T1000 (cell line): ENCODE results near the gene MYH7.

Experiments used
- DNase-seq: peaks from one replicate; lab custom pipeline; 2025; ENCODE audit warnings: mixed read lengths; lab: John Stamatoyannopoulos, UW

MYH7 gene

DNA sequence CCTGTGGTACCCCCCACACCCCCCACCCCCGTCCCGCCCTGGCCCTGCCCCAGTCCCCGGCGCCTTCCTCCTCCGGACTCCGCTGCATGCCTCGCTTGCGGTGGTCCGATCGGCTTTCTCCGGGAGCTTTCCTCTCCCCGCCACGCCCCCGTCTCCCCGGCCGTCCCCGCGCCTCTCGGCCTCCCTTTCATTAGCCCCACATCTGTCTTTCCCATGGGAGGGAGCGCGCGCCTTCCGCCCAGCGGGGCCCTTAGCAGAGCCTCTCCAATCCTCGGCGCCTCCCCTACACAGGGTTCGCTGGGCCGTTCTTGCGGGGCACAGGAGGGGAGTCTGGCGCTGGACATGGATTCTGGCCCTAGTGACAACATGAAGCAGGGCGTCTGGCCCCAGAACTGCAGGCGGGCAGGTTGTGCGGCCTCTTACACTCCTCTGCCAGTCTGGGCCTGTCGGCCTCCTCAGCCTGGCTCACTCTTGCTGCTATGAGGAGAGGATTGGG lies 69.0 kb downstream of the MYH7 start:
- peak; percentile 34 for DNase-seq

DNA sequence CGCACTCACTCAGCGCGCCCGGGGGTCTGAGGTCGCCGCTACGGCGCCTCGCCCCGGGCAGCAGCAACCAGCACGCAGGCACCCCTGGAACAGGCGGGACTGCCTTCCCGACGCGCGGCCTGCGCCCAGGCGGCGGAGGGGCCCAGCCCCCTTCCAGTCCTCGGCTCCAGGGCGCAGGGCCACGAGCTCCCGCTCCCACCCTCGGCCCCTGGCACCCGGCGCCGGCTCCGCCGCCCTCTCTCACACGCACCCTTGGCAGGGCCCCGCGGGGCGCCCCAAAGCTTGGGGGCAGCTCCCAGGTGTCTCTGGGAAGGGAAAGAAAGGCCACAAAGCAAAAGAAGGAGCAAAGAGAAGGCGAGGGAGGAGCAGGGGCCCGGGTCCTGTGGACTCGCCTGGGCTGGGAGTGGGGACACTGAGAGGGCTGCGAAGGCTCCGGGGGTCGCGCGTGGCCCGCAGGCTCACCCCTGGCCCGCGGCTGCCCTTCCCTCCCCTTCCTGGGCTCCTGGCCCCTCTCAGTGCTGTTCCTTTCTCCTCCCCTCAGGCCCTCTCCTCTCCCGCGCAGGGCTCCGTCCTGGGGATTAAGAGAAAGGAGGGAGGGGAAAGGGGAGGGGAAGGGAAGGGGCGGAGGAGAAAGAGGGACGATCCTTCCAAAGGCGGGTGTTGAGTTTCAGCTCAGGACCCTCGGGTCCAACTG lies 69.6 kb downstream of the MYH7 start:
- peak; percentile 34 for DNase-seq

DNA sequence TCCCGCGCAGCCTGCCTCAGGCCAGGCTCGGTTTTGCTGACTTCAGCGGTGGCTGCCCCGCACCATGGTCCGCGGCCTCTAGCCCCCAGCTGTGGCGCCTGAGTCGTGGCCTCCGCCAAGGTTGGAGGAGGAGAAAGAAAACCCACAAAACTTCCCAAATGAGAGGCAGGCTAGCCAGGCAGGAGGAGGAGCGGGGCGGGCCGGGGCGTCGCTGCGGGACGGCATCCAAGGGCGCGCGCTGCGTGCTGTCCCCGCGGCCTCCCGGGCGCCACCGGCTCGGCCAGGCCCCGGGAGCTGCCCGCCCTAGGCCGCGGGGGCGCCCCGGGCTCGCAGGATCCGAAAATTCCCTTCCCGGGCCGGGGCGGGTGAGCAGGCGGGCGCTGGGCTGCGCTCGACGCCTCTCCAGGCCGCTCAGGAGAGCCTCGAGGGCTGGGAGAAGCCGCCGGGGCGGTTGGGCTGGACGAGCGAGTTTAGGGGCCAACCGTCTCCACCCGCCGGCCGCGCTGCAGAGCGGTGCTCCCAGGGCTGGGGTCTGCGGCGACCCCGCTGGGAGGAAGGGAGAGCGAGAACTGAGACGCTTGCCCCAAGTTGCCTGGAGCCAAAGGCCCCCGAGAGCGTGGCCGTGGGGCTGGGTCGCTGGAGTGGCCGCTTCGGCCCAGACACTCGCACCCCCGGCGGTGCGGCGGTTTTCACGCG lies 70.3 kb downstream of the MYH7 start, which contains the start of gene EFS:
Gene EFS (minus strand): TSS at position 137 of the 696 bp plus-strand sequence. CDS start 147 bp downstream, outside the sequence.
- no peak for DNase-seq

GRCh38 chr14:23364164-23365035 lies 71.1 kb downstream of the MYH7 start:
- DNase-seq: peak; percentile 8
